Measurements from ENCODE around the gene HCN3. TPM values are rescaled to one million over a fixed set of nuclear protein-coding genes. Genes with fewer than 3 reads are reported as not detected.

The HCN3 gene
- total and polyA plus RNA-seq, 4 experiments from 2014 or later, result 0.10 to 5.3 (median 2.6) TPM

GRCh38 chr1:155261493-155261851 lies 15.8 kb upstream of the HCN3 start:
- H3K27ac ChIP-seq (ENCODE audit: low read depth, low read length), result peak overlapping the region; percentile 86
- peaks cover 47% of the 10 kb centered on the region for H3K36me3 ChIP-seq (ENCODE audit: insufficient read depth, low read length)
- peaks cover 23% of the 10 kb centered on the region for H3K4me1 ChIP-seq (ENCODE audit: insufficient read depth, low read length)
- Mint-ChIP-seq H3K4me3 (peak overlapping the region; percentile 95 to 100 (median 99)), H3K27me3 (no peaks in the 10 kb centered on the region), H3K27ac (peak overlapping the region; percentile 86 to 99 (median 97)), H3K9me3 (peaks cover 0 to 3% (median 0%) of the 10 kb centered on the region in 8 donors), H3K36me3 (peaks cover 42 to 72% of the 10 kb centered on the region in 2 donors), H3K4me1 (peaks cover 16 to 46% (median 34%) of the 10 kb centered on the region in 4 donors)
- CTCF ChIA-PET (ENCODE audit: partially characterized antibody), result interaction anchor here (1.1 to 4.7 kb wide), 8 partner anchors 11 to 330 kb away, joined by 3 to 77 read pairs (median 4); partner anchors contain the start of genes CLK2 and FDPS
- POLR2A ChIA-PET (ENCODE audit: partially characterized antibody), result interaction anchor here (0.5 to 4.5 kb wide), 16 partner anchors 11 to 1021 kb away, joined by 3 to 59 read pairs (median 4); partner anchors contain the start of genes CLK2, FDPS, KRTCAP2 and PBXIP1
- intact Hi-C loops (cut with micrococcal nuclease), result no loop called here
- DNase-seq, result peak in 2 of 5 donors; percentile 21 to 54
- no peaks in the 10 kb centered on the region for H3K27me3 ChIP-seq (ENCODE audit: insufficient read depth, low read length)
- H3K4me3 ChIP-seq (ENCODE audit: low read length in 2 of 2), result peak overlapping the region; percentile 94
- no peaks in the 10 kb centered on the region for H3K9me3 ChIP-seq (ENCODE audit: control insufficient read depth in 1 of 2, low read length in 2 of 2)

DNA sequence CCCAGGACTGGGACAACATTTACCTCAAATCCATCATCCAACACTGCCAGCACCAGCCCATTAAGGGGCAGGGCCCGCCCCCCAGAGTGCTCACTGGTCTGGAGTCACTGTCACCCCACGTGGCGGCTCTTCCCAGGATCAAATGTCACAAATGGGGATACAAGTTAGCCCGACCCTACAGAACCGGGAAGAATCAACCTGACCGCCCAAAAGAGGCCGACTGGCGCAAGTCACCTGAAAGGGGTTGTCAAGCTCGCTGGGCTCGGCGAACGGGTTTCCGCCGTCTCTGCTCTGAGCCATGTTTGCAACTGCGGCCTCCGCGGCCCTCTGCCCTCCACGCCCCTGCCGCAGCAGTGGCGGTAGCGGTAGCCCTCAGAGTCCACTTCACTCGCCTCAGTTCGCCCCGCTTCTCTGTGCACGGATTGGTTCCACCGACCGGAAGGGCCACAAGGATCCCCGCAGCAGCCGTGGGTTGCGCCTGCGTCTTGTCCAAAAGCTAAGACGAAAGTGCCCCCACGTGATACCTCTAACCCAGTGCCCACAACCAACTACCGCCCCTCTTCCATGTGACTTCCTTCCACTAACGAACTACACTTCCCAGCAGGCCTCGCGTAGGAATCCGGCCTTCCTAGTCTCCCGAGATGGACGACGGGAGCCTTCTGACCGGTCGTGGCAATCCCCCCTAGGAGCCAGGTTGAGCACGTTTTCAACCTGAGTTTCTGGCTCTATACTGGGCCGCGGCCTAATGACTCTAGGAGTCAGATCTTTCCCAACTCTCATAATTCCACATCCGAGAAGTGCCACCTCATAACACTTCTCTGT lies 15.2 kb upstream of the HCN3 start, which contains the start of gene SCAMP3:
SCAMP3 (minus strand) TSS at position 509 of the 822 bp plus-strand sequence; CDS start at position 300, 209 bp downstream.
- CTCF ChIA-PET (ENCODE audit: partially characterized antibody), result interaction anchor here (0.9 to 4.7 kb wide), 9 partner anchors 11 to 329 kb away, joined by 3 to 77 read pairs (median 4); partner anchors contain the start of genes CLK2, FDPS and KRTCAP2
- H3K4me3 Mint-ChIP-seq, result peak within 1 kb of the TSS; percentile 95 to 100 (median 99)
- H3K4me1 Mint-ChIP-seq, result peaks cover 12 to 40% (median 30%) of the 10 kb centered on the region in 4 donors
- POLR2A ChIA-PET (ENCODE audit: partially characterized antibody), result interaction anchor here (0.5 to 4.5 kb wide), 17 partner anchors 10 to 1021 kb away, joined by 3 to 59 read pairs (median 3); partner anchors contain the start of genes CLK2, FDPS, KRTCAP2 and PBXIP1
- intact Hi-C loops (cut with micrococcal nuclease), result loop anchor here (1.0 kb wide), 3 partner anchors 11 to 46 kb away; partner anchors contain the start of genes CLK2, FDPS and HCN3
- Histone ChIP-seq H3K27me3 (ENCODE audit: insufficient read depth, low read length) (no peaks in the 10 kb centered on the region), H3K36me3 (ENCODE audit: insufficient read depth, low read length) (peaks cover 45% of the 10 kb centered on the region), H3K4me1 (ENCODE audit: insufficient read depth, low read length) (peaks cover 23% of the 10 kb centered on the region), H3K4me3 (ENCODE audit: low read length in 2 of 2) (peak within 1 kb of the TSS; percentile 94), H3K9me3 (ENCODE audit: control insufficient read depth in 1 of 2, low read length in 2 of 2) (no peaks in the 10 kb centered on the region), H3K27ac (ENCODE audit: low read depth, low read length) (peak within 1 kb of the TSS; percentile 86)
- peak; percentile 82 to 94 (median 84) for DNase-seq
- H3K36me3 Mint-ChIP-seq, result peaks cover 41 to 72% of the 10 kb centered on the region in 2 donors
- peak within 1 kb of the TSS; percentile 86 to 99 (median 97) for H3K27ac Mint-ChIP-seq
- peaks cover 0 to 3% (median 0%) of the 10 kb centered on the region in 8 donors for H3K9me3 Mint-ChIP-seq
- no peaks in the 10 kb centered on the region for H3K27me3 Mint-ChIP-seq

DNA sequence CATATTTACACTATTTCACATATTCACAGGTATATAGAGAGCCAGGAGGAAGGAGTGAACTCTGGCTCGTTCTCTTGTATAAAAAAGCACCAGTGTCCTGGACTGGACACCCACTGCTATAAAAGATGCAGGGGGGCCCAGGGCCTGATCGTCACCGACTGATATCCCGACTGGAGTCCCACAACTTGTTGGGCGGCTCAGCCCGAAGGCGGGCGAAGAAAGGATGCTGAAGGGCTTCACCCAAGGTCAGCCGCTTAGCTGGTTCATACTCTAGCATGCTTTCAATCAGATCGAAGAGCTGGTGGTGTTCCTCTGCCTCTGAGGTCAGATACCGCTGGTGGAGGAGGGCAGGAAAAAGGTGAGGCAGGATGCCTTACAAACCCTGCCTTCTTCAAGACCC lies 14.2 kb upstream of the HCN3 start:
- H3K9me3 ChIP-seq (ENCODE audit: control insufficient read depth in 1 of 2, low read length in 2 of 2), result no peaks in the 10 kb centered on the region
- peaks cover 49% of the 10 kb centered on the region for H3K36me3 ChIP-seq (ENCODE audit: insufficient read depth, low read length)
- Mint-ChIP-seq H3K4me3 (peak overlapping the region; percentile 53 to 100 (median 98)), H3K36me3 (peaks cover 43 to 75% of the 10 kb centered on the region in 2 donors), H3K27ac (peak overlapping the region; percentile 75 to 98 (median 97)), H3K9me3 (peaks cover 0 to 3% (median 0%) of the 10 kb centered on the region in 8 donors), H3K27me3 (no peaks in the 10 kb centered on the region), H3K4me1 (peaks cover 12 to 36% (median 28%) of the 10 kb centered on the region in 4 donors)
- H3K27ac ChIP-seq (ENCODE audit: low read depth, low read length), result peak overlapping the region; percentile 86
- no peak for DNase-seq
- ChIA-PET POLR2A (ENCODE audit: partially characterized antibody) (interaction anchor here (0.9 to 1.7 kb wide), 4 partner anchors 10 to 45 kb away, joined by 4 to 13 read pairs (median 5); partner anchors contain the start of gene CLK2), CTCF (ENCODE audit: partially characterized antibody) (interaction anchor here (0.7 to 6.1 kb wide), 3 partner anchors 10 to 61 kb away, joined by 3 to 53 read pairs (median 3); partner anchors contain the start of gene CLK2)
- peaks cover 23% of the 10 kb centered on the region for H3K4me1 ChIP-seq (ENCODE audit: insufficient read depth, low read length)
- intact Hi-C loops (cut with micrococcal nuclease), result no loop called here
- H3K27me3 ChIP-seq (ENCODE audit: insufficient read depth, low read length), result no peaks in the 10 kb centered on the region
- H3K4me3 ChIP-seq (ENCODE audit: low read length in 2 of 2), result no peak overlapping the region

- CTCF ChIA-PET (ENCODE audit: partially characterized antibody), result interaction anchor here (1.0 to 6.1 kb wide), 5 partner anchors 10 to 57 kb away, joined by 3 to 53 read pairs (median 5); no protein-coding TSS in a partner anchor
- H3K4me3 Mint-ChIP-seq, result no peak overlapping the region
- H3K27me3 Mint-ChIP-seq, result no peaks in the 10 kb centered on the region
- H3K9me3 Mint-ChIP-seq, result peaks cover 0 to 3% (median 0%) of the 10 kb centered on the region in 8 donors
- H3K36me3 Mint-ChIP-seq, result peaks cover 51 to 87% of the 10 kb centered on the region in 2 donors
- H3K27ac ChIP-seq (ENCODE audit: low read depth, low read length), result no peak overlapping the region
- POLR2A ChIA-PET (ENCODE audit: partially characterized antibody), result interaction anchor here (0.5 to 3.9 kb wide), 4 partner anchors 11 to 61 kb away, joined by 3 to 16 read pairs (median 4); partner anchors contain the start of gene ENTREP3
- H3K4me1 Mint-ChIP-seq, result peaks cover 12 to 31% (median 19%) of the 10 kb centered on the region in 4 donors
- H3K27ac Mint-ChIP-seq, result peak overlapping the region in 1 of 7 donors; percentile 24
- no peak overlapping the region for H3K4me3 ChIP-seq (ENCODE audit: low read length in 2 of 2)
- intact Hi-C loops (cut with micrococcal nuclease), result no loop called here
- no peaks in the 10 kb centered on the region for H3K27me3 ChIP-seq (ENCODE audit: insufficient read depth, low read length)
- H3K4me1 ChIP-seq (ENCODE audit: insufficient read depth, low read length), result peaks cover 9% of the 10 kb centered on the region
- H3K9me3 ChIP-seq (ENCODE audit: control insufficient read depth in 1 of 2, low read length in 2 of 2), result no peaks in the 10 kb centered on the region
- no peak for DNase-seq
- peaks cover 63% of the 10 kb centered on the region for H3K36me3 ChIP-seq (ENCODE audit: insufficient read depth, low read length)
Measured at GRCh38 chr1:155266553-155266952, 10.7 kb upstream of the HCN3 start.

GRCh38 chr1:155267373-155267772 lies 9.9 kb upstream of the HCN3 start:
- Mint-ChIP-seq H3K9me3 (no peaks in the 10 kb centered on the region), H3K4me1 (peaks cover 12 to 31% (median 19%) of the 10 kb centered on the region in 4 donors), H3K27ac (no peak overlapping the region), H3K36me3 (peaks cover 49 to 83% of the 10 kb centered on the region in 2 donors), H3K4me3 (no peak overlapping the region), H3K27me3 (no peaks in the 10 kb centered on the region)
- no peak for DNase-seq
- H3K36me3 ChIP-seq (ENCODE audit: insufficient read depth, low read length), result peaks cover 63% of the 10 kb centered on the region
- ChIA-PET CTCF (ENCODE audit: partially characterized antibody) (interaction anchor here (1.0 to 6.1 kb wide), 3 partner anchors 13 to 56 kb away, joined by 3 to 53 read pairs (median 4); no protein-coding TSS in a partner anchor), POLR2A (ENCODE audit: partially characterized antibody) (interaction anchor here (0.5 to 3.9 kb wide), 3 partner anchors 12 to 370 kb away, joined by 3 to 16 read pairs (median 4); partner anchors contain the start of gene ENTREP3)
- no peaks in the 10 kb centered on the region for H3K9me3 ChIP-seq (ENCODE audit: control insufficient read depth in 1 of 2, low read length in 2 of 2)
- H3K4me3 ChIP-seq (ENCODE audit: low read length in 2 of 2), result no peak overlapping the region
- intact Hi-C loops (cut with micrococcal nuclease), result no loop called here
- peaks cover 15% of the 10 kb centered on the region for H3K4me1 ChIP-seq (ENCODE audit: insufficient read depth, low read length)
- no peaks in the 10 kb centered on the region for H3K27me3 ChIP-seq (ENCODE audit: insufficient read depth, low read length)
- no peak overlapping the region for H3K27ac ChIP-seq (ENCODE audit: low read depth, low read length)

DNA sequence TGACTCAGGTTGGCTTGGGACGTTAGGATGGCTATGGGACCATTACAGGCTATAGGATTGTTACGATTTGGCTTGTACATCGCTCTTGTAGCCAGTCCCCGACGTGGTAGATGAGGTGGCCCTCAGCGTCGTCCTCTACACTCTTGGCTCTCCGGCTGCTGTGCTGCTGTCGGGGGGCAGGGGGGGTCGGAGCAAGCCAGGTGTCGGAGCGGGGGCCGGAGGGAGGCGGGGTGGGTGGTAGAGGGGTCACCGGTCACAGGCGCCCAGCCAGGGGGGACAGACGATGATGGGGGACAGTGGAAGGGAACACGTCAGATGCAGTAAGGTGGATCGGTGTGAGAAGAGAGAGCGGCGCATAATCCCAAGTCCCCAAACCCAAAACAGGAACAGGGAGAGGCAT lies 8.6 kb upstream of the HCN3 start:
- no peaks in the 10 kb centered on the region for H3K9me3 ChIP-seq (ENCODE audit: control insufficient read depth in 1 of 2, low read length in 2 of 2)
- Mint-ChIP-seq H3K9me3 (peaks cover 0 to 2% (median 0%) of the 10 kb centered on the region in 8 donors), H3K27me3 (no peaks in the 10 kb centered on the region), H3K4me1 (peaks cover 17 to 30% (median 22%) of the 10 kb centered on the region in 4 donors), H3K36me3 (peaks cover 47 to 82% of the 10 kb centered on the region in 2 donors), H3K4me3 (no peak overlapping the region), H3K27ac (no peak overlapping the region)
- H3K4me1 ChIP-seq (ENCODE audit: insufficient read depth, low read length), result peaks cover 16% of the 10 kb centered on the region
- peaks cover 63% of the 10 kb centered on the region for H3K36me3 ChIP-seq (ENCODE audit: insufficient read depth, low read length)
- H3K27ac ChIP-seq (ENCODE audit: low read depth, low read length), result no peak overlapping the region
- ChIA-PET CTCF (ENCODE audit: partially characterized antibody) (interaction anchor here (6.1 kb wide), 1 partner anchor 18 kb away, joined by 53 read pairs; no protein-coding TSS in a partner anchor), POLR2A (ENCODE audit: partially characterized antibody) (no interaction called here)
- intact Hi-C loops (cut with micrococcal nuclease), result no loop called here
- DNase-seq, result no peak
- no peaks in the 10 kb centered on the region for H3K27me3 ChIP-seq (ENCODE audit: insufficient read depth, low read length)
- no peak overlapping the region for H3K4me3 ChIP-seq (ENCODE audit: low read length in 2 of 2)

Measured in CD4-positive, alpha-beta memory T cell (primary cell).